Measurements from ENCODE around the gene KLHL42.
"Not testable (repeated sequence)": the region's sequence is repeated elsewhere in the genome, so short reads cannot be mapped to it uniquely, and the experiment has no call there.

GRCh38 chr12:27847293-27847692 lies 67.3 kb downstream of the KLHL42 start:
- TF ChIP-seq CTCF (IDR thresholded peaks at IDR 0.05; ENCODE audit: low read length); EZH2 (IDR thresholded peaks at IDR 0.05; ENCODE audit: borderline replicate concordance, low read length): not testable (repeated sequence)

Measured in OCI-LY1 (cell line).